Glomerular endothelial cell (primary cell): ENCODE measurements around the gene ADGRD1. TPM values are rescaled to one million over a fixed set of nuclear protein-coding genes. Genes with fewer than 3 reads are reported as not detected.
"Not testable (repeated sequence)": the region's sequence is repeated elsewhere in the genome, so short reads cannot be mapped to it uniquely, and the experiment has no call there.

Experiments used
- DNase-seq: peaks from one replicate; pipeline ENCODE4 v3.0.0-alpha.2; 2011; ENCODE audit warnings: low read depth, low spot score; ENCODE audit errors: extremely low read depth
- total RNA-seq: library from RNA; depleted of rRNA; stranded (reverse); fragments of >200 nt; gene quantifications from 2 replicates; pipeline ENCODE4 v1.2.3, GENCODE V29; 2015

ADGRD1 gene
- total RNA-seq, 1 donor from 2014 or later, result not detected

- no peak for DNase-seq
Observed at GRCh38 chr12:130937063-130937462, 16.6 kb upstream of the ADGRD1 start.

- not testable (repeated sequence) for DNase-seq
Observed at GRCh38 chr12:130937546-130937945, 16.2 kb upstream of the ADGRD1 start.

DNA sequence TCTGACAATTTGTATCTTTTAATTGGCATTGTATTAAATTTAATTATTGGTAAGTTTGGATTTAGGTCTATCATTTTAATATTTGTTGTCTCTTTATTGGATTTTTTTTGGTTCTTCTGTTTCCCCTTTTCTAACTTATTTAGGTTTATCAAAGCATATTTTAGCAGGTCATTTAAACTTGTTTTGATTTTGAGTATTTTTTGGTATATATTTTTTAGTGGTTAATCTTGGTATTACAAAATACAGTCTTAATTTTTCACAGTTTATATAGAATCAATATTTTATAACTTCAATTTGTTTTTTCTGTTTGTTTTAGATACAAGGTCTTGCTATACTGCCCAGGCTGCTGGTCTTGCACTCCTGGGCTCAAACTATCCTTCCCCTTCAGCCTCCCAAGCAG lies 15.5 kb upstream of the ADGRD1 start:
- no peak for DNase-seq

DNA sequence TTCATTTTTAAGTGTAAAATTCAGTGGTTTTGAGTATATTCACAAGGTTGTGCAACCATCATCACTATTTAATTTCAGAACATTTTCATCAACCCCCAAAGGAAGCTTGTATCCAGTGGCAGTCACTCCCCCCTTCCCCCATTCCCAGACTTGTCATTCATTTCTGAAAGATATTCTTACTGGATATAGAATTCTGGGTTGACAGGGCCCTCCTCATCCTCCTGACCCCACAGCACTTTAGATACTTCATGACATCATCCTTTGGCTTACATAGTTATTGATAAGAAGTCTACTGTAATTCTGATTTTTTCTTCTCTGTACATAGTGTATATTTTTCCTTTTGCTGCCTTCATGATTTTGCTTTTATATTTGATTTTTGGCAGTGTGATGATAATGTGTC lies 8.8 kb upstream of the ADGRD1 start:
- DNase-seq, result no peak

DNA sequence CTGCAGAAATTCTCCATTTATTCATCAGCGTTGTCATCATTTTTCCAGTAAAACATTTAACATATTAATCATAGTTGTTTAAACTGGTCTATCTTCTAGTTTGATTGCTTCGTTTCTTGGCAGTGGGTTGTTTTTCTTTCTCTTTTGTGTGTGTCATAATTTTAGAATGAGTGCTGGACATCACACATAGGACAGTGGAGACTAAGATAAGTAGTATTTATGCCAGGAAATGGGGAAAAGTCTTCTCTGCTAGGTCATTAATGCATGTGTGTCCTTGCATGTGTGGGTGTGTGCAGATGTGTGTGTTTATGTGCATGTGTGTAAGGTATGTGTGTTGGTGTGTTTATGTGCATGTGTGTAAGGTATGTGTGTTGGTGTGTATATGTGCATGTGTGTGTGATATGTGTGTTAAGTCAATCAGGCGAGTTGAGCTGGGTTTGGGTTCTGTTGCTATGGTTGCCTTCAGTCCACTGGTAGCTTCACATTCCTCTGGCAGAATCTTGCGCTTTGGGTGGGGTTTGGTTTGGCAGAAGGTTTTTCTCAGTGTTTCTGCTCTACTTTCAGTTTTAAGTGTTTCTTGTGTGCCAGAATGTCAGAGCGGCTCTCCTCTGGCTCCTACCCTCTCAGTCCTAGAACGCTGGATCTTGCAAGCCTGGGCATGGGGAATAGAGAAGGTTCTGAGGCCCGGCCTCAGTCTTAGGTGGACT lies 7.8 kb upstream of the ADGRD1 start:
- DNase-seq, result no peak

- DNase-seq, result no peak
Observed at GRCh38 chr12:130947028-130947613, 6.6 kb upstream of the ADGRD1 start.

GRCh38 chr12:130948136-130948535 lies 5.6 kb upstream of the ADGRD1 start:
- no peak for DNase-seq

DNA sequence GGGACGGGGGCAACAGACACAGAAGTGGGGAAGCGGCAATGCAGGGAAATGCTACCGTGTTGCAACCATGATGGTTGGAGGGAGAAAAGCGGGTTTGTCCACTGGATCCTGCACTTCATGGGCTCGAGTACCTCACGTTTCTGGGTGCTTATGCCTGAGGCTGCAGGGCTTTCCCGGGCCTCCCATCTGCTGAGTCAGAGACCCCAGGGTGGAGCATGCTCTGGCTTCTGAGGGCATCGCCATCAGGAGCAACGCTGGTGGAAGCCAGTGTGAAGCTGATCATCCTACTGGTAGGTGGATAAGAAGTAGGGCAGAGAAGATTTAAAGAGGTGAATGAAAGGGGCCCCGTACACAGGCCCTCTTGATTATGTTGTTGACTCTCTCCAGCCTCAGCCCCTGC lies 5.0 kb upstream of the ADGRD1 start:
- no peak for DNase-seq

- no peak for DNase-seq
Observed at GRCh38 chr12:130949806-130950205, 3.9 kb upstream of the ADGRD1 start.

DNA sequence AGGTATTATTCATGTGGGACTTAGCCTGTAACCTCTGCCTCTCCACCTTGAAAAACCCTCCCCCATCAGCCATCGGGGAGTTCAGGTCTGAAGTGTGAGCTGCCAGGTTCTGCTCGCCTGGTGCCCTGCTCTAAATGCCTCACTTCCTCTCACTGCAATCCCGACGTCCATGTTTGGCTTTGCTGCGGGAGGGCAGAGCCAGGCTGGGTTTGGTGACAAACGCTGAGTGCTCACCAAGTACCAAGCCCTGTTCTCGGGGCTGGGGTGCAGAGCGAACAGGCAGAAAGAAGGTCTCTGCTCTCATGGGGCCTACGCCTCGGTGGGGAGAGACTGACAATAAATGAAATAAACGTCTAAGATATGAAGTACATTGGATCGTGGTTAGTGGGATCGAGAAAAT lies 2.1 kb upstream of the ADGRD1 start:
- no peak for DNase-seq

DNA sequence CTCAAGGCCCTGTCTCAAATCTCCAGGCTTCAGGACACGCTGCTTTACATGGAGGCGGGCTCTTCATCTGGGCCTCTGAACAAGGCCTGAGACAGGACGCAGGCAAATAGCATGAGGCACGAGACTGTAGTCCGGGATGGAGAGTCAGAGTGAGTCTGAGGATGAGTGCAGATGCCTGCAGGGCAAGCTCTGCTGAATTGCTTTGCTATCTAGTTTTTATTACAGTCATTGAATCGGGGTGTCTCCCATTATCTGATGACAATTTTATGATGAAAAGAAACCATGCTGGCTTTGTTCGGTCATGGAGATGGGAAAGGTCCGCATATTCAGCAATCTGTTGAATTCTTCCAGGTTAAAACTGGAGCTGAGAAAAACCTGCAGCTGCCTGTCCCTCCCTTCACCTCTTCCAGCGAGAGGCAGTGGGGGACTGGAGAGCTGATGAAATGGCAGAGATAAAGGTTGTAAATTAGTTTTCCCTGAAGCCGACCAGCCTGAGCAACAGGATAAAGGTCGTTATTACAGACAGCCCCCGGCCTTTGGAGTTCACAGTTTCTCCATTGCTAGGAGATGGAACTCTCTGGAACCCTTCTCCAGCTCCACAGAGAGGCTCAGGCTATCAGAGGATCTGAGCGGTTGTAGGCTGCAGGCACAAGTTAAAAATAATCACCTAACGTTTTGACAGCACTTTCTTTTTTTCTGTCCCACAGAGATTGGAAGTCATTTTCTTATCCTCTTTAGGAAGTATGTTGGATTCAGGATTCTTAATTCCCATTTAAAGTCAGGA lies 1.3 kb upstream of the ADGRD1 start:
- DNase-seq, result no peak

GRCh38 chr12:130954544-130954831 lies 781 bp downstream of the ADGRD1 start:
- DNase-seq, result no peak

- no peak for DNase-seq
Observed at GRCh38 chr12:130955238-130955816, 1.6 kb downstream of the ADGRD1 start.

DNA sequence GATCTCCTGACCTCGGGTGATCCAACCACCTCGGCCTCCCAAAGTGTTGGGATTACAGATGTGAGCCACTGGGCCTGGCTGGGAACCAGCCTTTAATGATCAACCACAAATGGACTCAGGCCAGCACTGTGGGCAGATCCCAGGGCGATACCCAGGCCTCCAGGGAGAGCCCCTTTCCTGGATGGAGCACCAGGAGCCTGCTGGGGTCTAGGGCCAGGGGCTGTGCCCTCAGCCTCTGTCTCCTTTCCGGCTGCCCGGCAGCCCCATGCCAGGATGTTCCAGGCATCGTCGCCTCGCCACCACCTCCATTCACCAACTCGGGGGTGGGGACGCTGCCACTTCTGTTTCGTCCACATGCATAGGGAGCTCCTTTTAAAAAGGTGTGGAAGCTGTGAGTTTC lies 2.3 kb downstream of the ADGRD1 start:
- DNase-seq, result no peak

GRCh38 chr12:130956456-130957303 lies 3.0 kb downstream of the ADGRD1 start:
- no peak for DNase-seq

GRCh38 chr12:130957304-130957621 lies 3.6 kb downstream of the ADGRD1 start:
- no peak for DNase-seq

DNA sequence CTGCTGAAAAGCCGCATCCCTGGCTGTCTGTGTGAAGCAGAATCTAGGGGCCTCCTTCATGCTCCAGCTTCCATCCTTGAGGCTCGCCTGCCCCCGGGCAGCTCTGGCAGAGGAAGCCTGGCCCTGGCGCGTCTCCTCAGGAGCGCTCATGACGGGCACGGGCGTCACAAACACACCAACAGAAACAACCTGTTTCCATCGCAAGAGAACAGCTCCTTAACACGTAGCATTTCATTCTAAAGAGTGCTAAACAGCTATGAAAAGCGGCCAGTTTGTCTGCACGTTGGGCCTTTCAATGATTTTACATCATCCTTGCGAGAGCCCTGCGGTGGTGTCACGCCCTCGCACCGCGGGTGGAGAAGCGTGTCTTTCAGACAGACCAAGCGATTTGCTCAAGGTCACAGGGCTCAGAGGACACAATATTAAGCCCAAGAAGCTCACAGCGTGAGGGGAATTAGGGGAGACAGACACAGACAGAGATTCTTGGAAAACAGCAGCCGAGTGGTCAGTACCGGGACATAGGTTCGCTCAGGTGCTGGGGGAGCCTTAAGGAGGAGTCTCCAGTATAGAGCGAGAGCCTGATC lies 4.9 kb downstream of the ADGRD1 start:
- no peak for DNase-seq

DNA sequence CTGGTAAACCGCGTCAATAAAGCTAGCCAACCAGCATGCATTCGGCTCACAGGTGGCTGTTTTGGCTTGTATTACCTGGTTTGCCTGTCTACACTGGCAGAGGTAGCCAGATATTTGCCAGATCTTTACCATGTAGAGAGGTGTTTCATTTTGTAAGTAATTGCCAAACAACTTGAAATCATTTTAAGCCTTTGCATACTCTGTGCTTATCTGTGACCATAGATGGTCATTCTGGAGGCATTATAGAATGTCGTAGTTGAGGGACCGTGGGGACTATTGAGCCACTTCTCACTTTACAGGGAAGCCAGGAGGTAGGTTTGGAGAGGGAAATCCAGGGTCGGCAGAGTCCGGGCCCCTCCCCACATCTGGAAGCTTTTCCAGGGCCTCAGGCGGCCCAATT lies 5.9 kb downstream of the ADGRD1 start:
- DNase-seq, result no peak

- DNase-seq, result no peak
Observed at GRCh38 chr12:130960058-130960457, 6.4 kb downstream of the ADGRD1 start.

GRCh38 chr12:130960787-130961186 lies 7.1 kb downstream of the ADGRD1 start:
- no peak for DNase-seq
